Muscle of leg (tissue), 11 donors: ENCODE data around the gene PLK2. TPM values are rescaled to one million over a fixed set of nuclear protein-coding genes. Genes with fewer than 3 reads are reported as not detected.

Source experiments
- DNase-seq: peaks from one replicate; pipeline ENCODE4 v3.0.0; 2013
- H3K27ac ChIP-seq: one replicate; pipeline ENCODE4 v1.5.1; 2013; ENCODE audit warnings: mild to moderate bottlenecking, low read length, control low read depth
- H3K27me3 ChIP-seq: one replicate; pipeline ENCODE4 v1.6.1; 2013; ENCODE audit warnings: low read length; ENCODE audit not compliant: control insufficient read depth, insufficient read depth
- H3K36me3 ChIP-seq: one replicate; pipeline ENCODE4 v1.6.1; 2013; ENCODE audit warnings: low read length; ENCODE audit not compliant: control insufficient read depth, insufficient read depth
- H3K4me1 ChIP-seq: one replicate; pipeline ENCODE4 v1.6.1; 2013; ENCODE audit warnings: low read length; ENCODE audit not compliant: control insufficient read depth, insufficient read depth
- H3K4me3 ChIP-seq: one replicate; pipeline ENCODE4 v1.5.1; 2013; ENCODE audit warnings: low read length, control low read depth
- H3K9me3 ChIP-seq: replicated peaks from 2 replicates; pipeline ENCODE4 v1.6.1; 2013; ENCODE audit warnings: low read depth, low read length; ENCODE audit not compliant: control insufficient read depth
- WGBS: methylation state at CpG from one replicate; pipeline ENCODE4 v1.1.5; 2013; ENCODE audit warnings: missing lambda C conversion rate; ENCODE audit not compliant: insufficient coverage; 5-methylcytosine and 5-hydroxymethylcytosine counted together
- polyA plus RNA-seq, 8 donors: library from polyadenylated mRNA; unstranded; fragments of 120-200 nt; gene quantifications; one replicate each; pipeline versions ENCODE4 v1.2.1 to v1.2.3, GENCODE V29; 2013; ENCODE audit warnings: inconsistent platforms in 1 of 8, low replicate concordance in 1 of 8; ENCODE audit not compliant: insufficient read length in 8 of 8, insufficient read depth in 1 of 8
- total RNA-seq: library from RNA; stranded (reverse); fragments of 120-200 nt; gene quantifications from one replicate; pipeline ENCODE4 v1.2.4, GENCODE V29; 2013

Gene PLK2
- total and polyA plus RNA-seq, 9 donors = 66.9 to 103 (median 84.2) TPM

DNA sequence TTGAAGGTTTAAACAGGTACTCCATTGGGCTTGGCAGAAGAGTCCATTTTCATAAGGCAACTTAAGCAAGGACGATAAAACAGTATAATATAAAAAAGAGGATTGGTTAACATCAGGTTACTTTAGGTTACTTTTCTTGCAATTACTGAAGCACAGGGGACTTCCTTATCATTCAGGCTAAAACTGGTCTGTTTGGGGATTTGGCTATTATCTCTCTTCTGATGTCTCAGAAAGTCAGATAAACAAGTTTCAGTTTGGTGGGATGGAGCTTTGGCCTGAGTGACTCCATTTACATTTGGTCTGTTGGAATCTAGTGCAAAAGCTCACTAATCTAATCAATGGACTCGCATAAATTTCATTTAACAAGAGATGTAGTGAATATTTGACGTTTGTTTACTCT, 39.3 kb upstream of the PLK2 start:
- no peaks in the 10 kb centered on the region for H3K27me3 ChIP-seq
- WGBS = no CpG with 5 or more reads among the region's 3 CpGs
- H3K4me3 ChIP-seq = no peak overlapping the region
- no peaks in the 10 kb centered on the region for H3K9me3 ChIP-seq
- DNase-seq = no peak
- H3K4me1 ChIP-seq = no peaks in the 10 kb centered on the region
- no peaks in the 10 kb centered on the region for H3K36me3 ChIP-seq
- H3K27ac ChIP-seq = no peak overlapping the region

DNA sequence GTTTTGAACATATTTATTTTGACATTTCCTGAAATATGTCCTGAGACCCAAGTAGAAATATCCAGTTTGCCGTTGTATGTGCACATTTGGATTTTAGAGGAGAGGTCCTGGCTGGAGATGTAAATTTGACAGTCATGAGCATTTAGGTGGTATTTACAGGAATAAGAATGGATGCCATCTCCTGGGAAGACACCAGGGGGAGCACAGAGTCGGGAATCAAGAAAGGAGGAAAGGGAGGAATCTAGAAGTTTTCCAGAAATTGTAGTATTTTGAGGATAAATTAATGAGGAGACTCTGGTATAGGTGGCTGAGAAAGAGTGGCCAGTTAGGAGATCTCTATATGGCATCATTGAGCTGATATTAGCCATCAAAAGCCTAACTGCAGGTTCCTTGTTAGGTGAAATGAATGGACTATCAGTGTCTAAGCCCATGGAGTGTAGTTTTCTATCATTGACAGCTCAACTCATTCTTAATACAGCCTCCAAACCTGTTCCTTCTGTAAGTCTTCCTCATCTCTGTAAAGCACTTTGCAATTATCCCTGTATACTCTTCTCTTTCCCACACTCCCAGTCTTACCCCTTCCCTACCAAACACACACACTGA, 38.6 kb upstream of the PLK2 start:
- peak; percentile 54 for DNase-seq
- 27% methylated on average over 2 of the region's 2 CpGs for WGBS

DNA sequence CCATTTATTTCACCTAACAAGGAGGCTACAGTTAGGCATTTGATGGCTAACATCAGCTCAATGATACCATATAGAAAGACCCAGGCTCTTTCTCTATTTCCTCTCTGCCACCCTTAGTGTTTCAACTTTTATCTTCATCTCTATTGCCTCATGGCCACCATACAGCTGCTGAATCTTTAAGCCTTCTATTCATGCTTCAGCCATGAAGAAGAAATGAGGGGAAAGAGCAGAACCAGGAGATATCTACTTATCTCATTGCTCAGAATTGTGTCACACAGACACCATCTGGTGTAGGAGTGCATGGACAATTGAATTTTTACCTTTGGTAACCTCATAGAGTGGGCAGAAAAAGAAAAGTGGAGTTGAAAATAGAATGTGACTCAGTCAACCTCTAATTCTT, 38.0 kb upstream of the PLK2 start:
- Histone ChIP-seq H3K27ac (no peak overlapping the region), H3K27me3 (no peaks in the 10 kb centered on the region), H3K9me3 (no peaks in the 10 kb centered on the region), H3K4me1 (no peaks in the 10 kb centered on the region), H3K36me3 (no peaks in the 10 kb centered on the region), H3K4me3 (no peak overlapping the region)
- DNase-seq = no peak

More for the DNA sequence above, 38.6 kb upstream of the PLK2 start:
- no peak overlapping the region for H3K4me3 ChIP-seq
- no peaks in the 10 kb centered on the region for H3K27me3 ChIP-seq
- H3K36me3 ChIP-seq = no peaks in the 10 kb centered on the region
- no peaks in the 10 kb centered on the region for H3K9me3 ChIP-seq
- H3K4me1 ChIP-seq = no peaks in the 10 kb centered on the region
- no peak overlapping the region for H3K27ac ChIP-seq

DNA sequence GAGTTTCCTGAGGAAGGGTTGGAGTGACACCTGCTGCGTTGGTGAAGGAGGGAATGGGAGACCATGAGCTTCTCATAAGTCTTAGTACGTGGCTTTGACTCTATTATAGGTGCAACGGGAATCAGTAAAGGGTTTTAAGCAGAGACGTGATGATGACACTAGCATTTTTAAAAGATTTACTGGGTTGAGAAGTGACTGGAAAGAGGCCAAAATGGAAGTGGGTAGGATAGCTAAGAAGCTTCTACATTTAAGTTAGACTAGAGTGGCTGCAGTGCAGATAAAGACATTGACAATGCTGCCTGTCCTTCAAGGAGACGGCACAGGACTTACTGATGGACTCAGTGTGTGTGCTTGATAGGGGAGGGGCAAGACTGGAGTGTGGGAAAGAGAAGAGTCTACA, 37.5 kb upstream of the PLK2 start:
- no peak overlapping the region for H3K27ac ChIP-seq
- DNase-seq = no peak
- H3K36me3 ChIP-seq = no peaks in the 10 kb centered on the region
- no peaks in the 10 kb centered on the region for H3K4me1 ChIP-seq
- WGBS = 73% methylated on average over 5 of the region's 5 CpGs
- no peaks in the 10 kb centered on the region for H3K9me3 ChIP-seq
- H3K27me3 ChIP-seq = no peaks in the 10 kb centered on the region
- no peak overlapping the region for H3K4me3 ChIP-seq

DNA sequence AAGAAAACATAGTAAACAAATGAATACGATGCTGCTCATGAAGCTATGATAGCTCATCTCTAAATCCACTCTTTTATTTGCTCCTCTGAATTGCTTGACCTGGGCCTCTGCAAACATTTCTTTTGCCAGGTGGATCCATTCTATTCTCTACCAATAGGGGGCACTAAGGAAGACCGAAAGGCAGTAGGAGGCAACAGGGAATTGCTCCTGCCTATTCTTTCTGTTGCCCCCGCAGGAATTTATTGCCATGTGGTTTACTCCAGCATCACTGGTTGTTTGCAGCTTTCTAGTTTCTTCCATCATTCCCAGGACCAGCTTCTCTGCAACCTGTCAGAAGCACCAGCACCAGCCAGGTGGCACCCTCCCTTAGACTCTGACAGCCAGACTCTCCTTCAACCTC, 36.6 kb upstream of the PLK2 start:
- no peaks in the 10 kb centered on the region for H3K27me3 ChIP-seq
- H3K4me3 ChIP-seq = no peak overlapping the region
- no peaks in the 10 kb centered on the region for H3K36me3 ChIP-seq
- no peak for DNase-seq
- no peak overlapping the region for H3K27ac ChIP-seq
- 66% methylated on average over 2 of the region's 3 CpGs for WGBS
- no peaks in the 10 kb centered on the region for H3K9me3 ChIP-seq
- H3K4me1 ChIP-seq = no peaks in the 10 kb centered on the region

DNA sequence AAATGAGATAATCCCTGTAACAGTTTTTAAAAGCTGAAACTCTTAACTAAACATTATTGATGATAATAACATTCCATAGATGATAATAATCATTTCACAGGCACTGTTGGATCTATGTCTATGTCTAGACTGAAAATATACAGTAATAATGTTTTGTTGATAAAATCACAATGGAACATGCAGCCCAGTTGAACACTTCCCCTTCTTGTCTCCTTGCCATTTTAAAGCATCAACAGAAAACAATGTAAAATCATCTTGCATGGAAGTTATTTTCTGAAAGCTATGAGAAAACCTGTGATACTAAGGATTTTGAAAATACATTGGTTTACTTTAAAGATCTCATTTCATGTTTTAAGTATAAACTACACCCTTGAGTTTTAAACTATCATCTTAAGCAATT, 33.3 kb upstream of the PLK2 start:
- Histone ChIP-seq H3K9me3 (no peaks in the 10 kb centered on the region), H3K27ac (no peak overlapping the region), H3K27me3 (no peaks in the 10 kb centered on the region), H3K4me1 (no peaks in the 10 kb centered on the region), H3K4me3 (no peak overlapping the region), H3K36me3 (no peaks in the 10 kb centered on the region)
- peak; percentile 24 for DNase-seq

DNA sequence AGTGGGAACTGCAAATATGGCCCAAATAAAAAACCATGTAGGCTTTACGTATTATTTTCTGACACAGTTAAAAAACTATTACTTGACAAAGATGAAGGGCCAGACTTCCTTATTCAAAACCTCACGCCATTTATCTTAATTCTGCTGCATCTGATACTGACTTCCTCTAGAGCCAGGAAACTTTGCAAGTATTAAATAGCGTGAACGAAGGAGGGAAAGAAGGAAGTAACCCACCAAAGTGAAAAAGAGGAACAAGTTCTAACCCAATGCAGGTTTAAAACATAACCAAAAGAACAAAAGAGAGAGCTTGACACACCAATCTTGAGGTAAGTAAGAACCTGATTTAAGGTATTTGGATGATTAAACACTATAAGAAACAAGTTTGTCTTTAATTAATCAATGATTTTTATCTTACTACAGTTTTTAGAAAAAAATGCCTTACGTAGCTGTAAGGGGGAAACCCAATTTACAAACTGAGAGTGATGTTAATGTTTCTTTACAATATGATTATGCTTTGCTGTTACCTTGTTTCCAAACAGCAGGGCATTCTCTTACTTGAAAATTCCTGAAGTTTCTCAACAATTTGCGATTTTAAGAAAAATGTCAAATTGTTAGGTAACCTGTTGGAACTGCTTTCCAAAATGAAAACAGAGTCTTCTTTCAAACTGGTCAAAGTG, 31.5 kb upstream of the PLK2 start, which contains the start of gene GAPT:
Gene GAPT, plus strand, starts transcription at position 220 of the 677 bp plus-strand sequence. CDS start 3,102 bp downstream, outside the sequence.
- no peaks in the 10 kb centered on the region for H3K27me3 ChIP-seq
- no peaks in the 10 kb centered on the region for H3K9me3 ChIP-seq
- no peak within 1 kb of the TSS for H3K27ac ChIP-seq
- H3K4me3 ChIP-seq = no peak within 1 kb of the TSS
- WGBS = no CpG with 5 or more reads among the region's 6 CpGs
- no peaks in the 10 kb centered on the region for H3K36me3 ChIP-seq
- peak; percentile 52 for DNase-seq
- H3K4me1 ChIP-seq = no peaks in the 10 kb centered on the region

DNA sequence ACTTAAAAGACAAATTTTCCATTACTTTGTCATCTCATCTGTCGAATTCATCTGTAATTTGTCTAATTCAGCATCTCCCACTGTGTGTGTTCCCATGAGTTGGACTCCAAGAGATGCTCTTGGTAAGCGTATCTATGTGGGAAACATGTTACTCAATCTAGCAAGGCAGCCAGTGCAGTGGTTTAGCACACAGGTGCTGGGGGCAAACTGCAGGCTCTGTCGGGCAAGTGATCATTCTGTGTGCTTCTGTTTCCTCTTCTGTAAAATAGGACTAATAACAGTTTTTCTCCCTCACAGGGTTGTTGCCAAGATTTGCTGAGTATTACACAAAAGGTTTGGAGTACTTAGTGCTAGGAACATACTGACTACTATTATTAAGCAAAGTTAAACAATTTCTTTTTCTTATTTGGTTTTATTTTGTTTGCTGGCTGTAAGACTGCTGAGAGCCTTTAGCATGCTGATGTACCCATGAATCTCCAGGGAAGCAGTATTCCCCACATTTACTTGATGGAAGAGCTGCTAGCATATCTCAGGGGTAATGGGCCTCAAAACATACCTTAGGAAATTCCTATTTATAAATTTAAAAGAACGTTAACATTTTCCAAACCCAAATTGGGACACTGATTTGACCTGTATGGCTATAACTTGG, 30.6 kb upstream of the PLK2 start:
- no peaks in the 10 kb centered on the region for H3K4me1 ChIP-seq
- H3K27me3 ChIP-seq = no peaks in the 10 kb centered on the region
- peak; percentile 13 for DNase-seq
- no peaks in the 10 kb centered on the region for H3K9me3 ChIP-seq
- H3K27ac ChIP-seq = no peak overlapping the region
- no peaks in the 10 kb centered on the region for H3K36me3 ChIP-seq
- no peak overlapping the region for H3K4me3 ChIP-seq
- 68% methylated on average over 2 of the region's 4 CpGs for WGBS

DNA sequence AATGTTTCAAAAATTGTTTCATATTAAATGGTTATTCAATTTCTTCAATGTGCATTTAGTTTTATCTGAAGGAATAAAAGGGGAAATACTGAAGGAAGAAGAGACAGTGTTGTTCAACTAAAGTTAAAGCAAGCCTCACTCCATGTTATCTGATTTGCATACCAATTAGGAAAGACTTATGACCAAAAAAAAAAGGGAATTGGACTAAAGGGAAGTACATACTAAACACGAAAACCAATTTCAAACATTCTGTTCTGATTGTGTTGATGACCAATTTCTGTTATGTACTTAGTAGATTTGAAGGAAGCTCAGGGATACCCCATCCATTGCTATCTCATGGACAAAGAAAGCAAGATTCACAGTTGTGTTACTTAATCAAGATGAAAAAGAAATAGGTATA, 26.4 kb upstream of the PLK2 start:
- no CpG with 5 or more reads among the region's 1 CpG for WGBS
- no peak overlapping the region for H3K27ac ChIP-seq
- no peaks in the 10 kb centered on the region for H3K27me3 ChIP-seq
- no peaks in the 10 kb centered on the region for H3K4me1 ChIP-seq
- DNase-seq = no peak
- H3K36me3 ChIP-seq = no peaks in the 10 kb centered on the region
- H3K4me3 ChIP-seq = no peak overlapping the region
- no peaks in the 10 kb centered on the region for H3K9me3 ChIP-seq

DNA sequence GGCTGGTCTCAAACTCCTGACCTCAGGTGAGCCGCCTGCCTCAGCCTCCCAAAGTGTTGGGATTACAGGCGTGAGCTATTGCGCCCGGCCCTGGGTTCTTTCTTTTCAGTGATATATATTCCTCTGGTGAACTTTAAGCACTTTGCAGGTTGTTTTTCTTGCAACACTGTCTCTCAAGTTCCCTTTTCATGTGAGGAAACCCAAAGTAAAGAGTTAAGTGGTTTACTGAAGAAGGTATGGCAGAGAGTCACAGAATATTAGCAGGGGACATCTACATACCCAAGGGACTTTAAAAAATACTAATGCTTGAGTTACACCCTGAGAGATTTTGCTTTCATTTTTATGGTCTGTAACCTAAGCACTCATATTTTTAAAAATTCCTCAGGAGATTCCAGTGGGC, 24.6 kb upstream of the PLK2 start:
- no peaks in the 10 kb centered on the region for H3K27me3 ChIP-seq
- H3K4me3 ChIP-seq = no peak overlapping the region
- no CpG with 5 or more reads among the region's 4 CpGs for WGBS
- no peaks in the 10 kb centered on the region for H3K36me3 ChIP-seq
- H3K27ac ChIP-seq = no peak overlapping the region
- no peaks in the 10 kb centered on the region for H3K4me1 ChIP-seq
- H3K9me3 ChIP-seq = no peaks in the 10 kb centered on the region
- DNase-seq = no peak
